ENCODE results near the gene TP53RK. TPM values are rescaled to one million over a fixed set of nuclear protein-coding genes. Genes with fewer than 3 reads are reported as not detected.
A peak's percentile ranks its signal among the peaks of the same experiment; 100 is the strongest.

Gene TP53RK
- total and polyA plus RNA-seq, 2 donors from 2014 or later, result 9.3 to 11.0 TPM

- intact Hi-C loops (cut with DNase I), result no loop called here
- Histone ChIP-seq H3K4me3 (ENCODE audit: low read length in 3 of 3) (peak within 1 kb of the TSS; percentile 53 to 66 (median 60)), H3K36me3 (ENCODE audit: control insufficient read depth in 2 of 3, insufficient read depth in 3 of 3, low read length in 3 of 3) (no peaks in the 10 kb centered on the region), H3K9me3 (ENCODE audit: control insufficient read depth in 2 of 3, insufficient read depth in 1 of 3, low read length in 3 of 3) (peaks cover 0 to 7% (median 0%) of the 10 kb centered on the region in 3 donors), H3K9ac (ENCODE audit: low read length in 3 of 3) (peak within 1 kb of the TSS; percentile 34 to 63 (median 52)), H3K27me3 (ENCODE audit: control insufficient read depth, insufficient read depth, low read length) (no peaks in the 10 kb centered on the region), H3K27ac (ENCODE audit: low read depth in 2 of 2, low read length in 2 of 2) (peak within 1 kb of the TSS; percentile 36 to 56), H3K4me1 (ENCODE audit: control insufficient read depth in 2 of 3, insufficient read depth in 2 of 3, low read depth in 1 of 3, low read length in 3 of 3) (peaks cover 0 to 5% (median 0%) of the 10 kb centered on the region in 3 donors)
- FAIRE-seq (no peak), DNase-seq (peak; percentile 78 to 89 (median 82))
- no peak for TF ChIP-seq CTCF (IDR thresholded peaks at IDR 0.05; ENCODE audit: borderline replicate concordance, extremely low read depth, insufficient read depth)
These were observed 20.4 kb upstream of the TP53RK start, which contains the start of gene SLC2A10 for GRCh38 chr20:46709459-46710152. SLC2A10 (plus strand) TSS chr20:46709649; CDS start chr20:46709737, 88 bp downstream.

- Histone ChIP-seq H3K4me3 (ENCODE audit: low read length in 3 of 3) (peak overlapping the region in 1 of 3 donors; percentile 53), H3K9me3 (ENCODE audit: control insufficient read depth in 2 of 3, insufficient read depth in 1 of 3, low read length in 3 of 3) (peaks cover 0 to 7% (median 0%) of the 10 kb centered on the region in 3 donors), H3K36me3 (ENCODE audit: control insufficient read depth in 2 of 3, insufficient read depth in 3 of 3, low read length in 3 of 3) (no peaks in the 10 kb centered on the region), H3K27ac (ENCODE audit: low read depth in 2 of 2, low read length in 2 of 2) (no peak overlapping the region), H3K27me3 (ENCODE audit: control insufficient read depth, insufficient read depth, low read length) (no peaks in the 10 kb centered on the region), H3K9ac (ENCODE audit: low read length in 3 of 3) (no peak overlapping the region), H3K4me1 (ENCODE audit: control insufficient read depth in 2 of 3, insufficient read depth in 2 of 3, low read depth in 1 of 3, low read length in 3 of 3) (peaks cover 0 to 5% (median 0%) of the 10 kb centered on the region in 3 donors)
- no peak for TF ChIP-seq CTCF (IDR thresholded peaks at IDR 0.05; ENCODE audit: borderline replicate concordance, extremely low read depth, insufficient read depth)
- intact Hi-C loops (cut with DNase I), result no loop called here
- DNase-seq (peak in 1 of 5 donors; percentile 25), FAIRE-seq (no peak)
These were observed 19.8 kb upstream of the TP53RK start for GRCh38 chr20:46709055-46709458.

GRCh38 chr20:46708172-46708860, 19.1 kb upstream of the TP53RK start:
- intact Hi-C loops (cut with DNase I), result no loop called here
- Histone ChIP-seq H3K9ac (ENCODE audit: low read length in 3 of 3) (no peak overlapping the region), H3K4me3 (ENCODE audit: low read length in 3 of 3) (no peak overlapping the region), H3K9me3 (ENCODE audit: control insufficient read depth in 2 of 3, insufficient read depth in 1 of 3, low read length in 3 of 3) (peaks cover 0 to 7% (median 0%) of the 10 kb centered on the region in 3 donors), H3K27me3 (ENCODE audit: control insufficient read depth, insufficient read depth, low read length) (no peaks in the 10 kb centered on the region), H3K36me3 (ENCODE audit: control insufficient read depth in 2 of 3, insufficient read depth in 3 of 3, low read length in 3 of 3) (no peaks in the 10 kb centered on the region), H3K4me1 (ENCODE audit: control insufficient read depth in 2 of 3, insufficient read depth in 2 of 3, low read depth in 1 of 3, low read length in 3 of 3) (peaks cover 0 to 5% (median 0%) of the 10 kb centered on the region in 3 donors), H3K27ac (ENCODE audit: low read depth in 2 of 2, low read length in 2 of 2) (no peak overlapping the region)
- FAIRE-seq (no peak), DNase-seq (peak in 3 of 5 donors; percentile 27 to 57 (median 41))
- peak; percentile 23 for TF ChIP-seq CTCF (IDR thresholded peaks at IDR 0.05; ENCODE audit: borderline replicate concordance, extremely low read depth, insufficient read depth)
